Measurements from ENCODE around the gene DOC2A.

DOC2A gene

GRCh38 chr16:29992344-29992967, 18.4 kb downstream of the DOC2A start:
- H3K4me3 ChIP-seq, result no peak overlapping the region
- peak overlapping the region in 2 of 21 experiments; percentile 14 to 24 for H3K27ac ChIP-seq

GRCh38 chr16:29991571-29991904, 19.3 kb downstream of the DOC2A start:
- no peak overlapping the region for H3K27ac ChIP-seq

GRCh38 chr16:29990883-29991570, 19.8 kb downstream of the DOC2A start:
- Histone ChIP-seq H3K4me3 (no peak overlapping the region), H3K27ac (no peak overlapping the region)

More at GRCh38 chr16:29991571-29991904, 19.3 kb downstream of the DOC2A start:
- H3K4me3 ChIP-seq, result no peak overlapping the region

- H3K4me3 ChIP-seq, result no peak overlapping the region
- H3K27ac ChIP-seq, result no peak overlapping the region
Observed at GRCh38 chr16:29990034-29990433, 20.8 kb downstream of the DOC2A start.

- Histone ChIP-seq H3K4me3 (no peak overlapping the region), H3K27ac (no peak overlapping the region)
Observed at GRCh38 chr16:29989111-29989858, 21.5 kb downstream of the DOC2A start.

- no peak overlapping the region for H3K4me3 ChIP-seq
- H3K27ac ChIP-seq, result no peak overlapping the region
Observed at GRCh38 chr16:29988346-29989075, 22.3 kb downstream of the DOC2A start.

GRCh38 chr16:29987371-29988085, 23.3 kb downstream of the DOC2A start:
- Histone ChIP-seq H3K27ac (peak overlapping the region in 1 of 21 experiments; percentile 9), H3K4me3 (no peak overlapping the region)

GRCh38 chr16:29986931-29987330, 23.9 kb downstream of the DOC2A start:
- Histone ChIP-seq H3K27ac (peak overlapping the region in 1 of 21 experiments; percentile 9), H3K4me3 (no peak overlapping the region)

- no peak overlapping the region for H3K4me3 ChIP-seq
- H3K27ac ChIP-seq, result no peak overlapping the region
Observed at GRCh38 chr16:29986231-29986630, 24.6 kb downstream of the DOC2A start.

GRCh38 chr16:29985271-29985811, 25.5 kb downstream of the DOC2A start:
- Histone ChIP-seq H3K27ac (no peak overlapping the region), H3K4me3 (no peak overlapping the region)

GRCh38 chr16:29984764-29985147, 26.1 kb downstream of the DOC2A start:
- H3K27ac ChIP-seq, result no peak overlapping the region

GRCh38 chr16:29984137-29984763, 26.6 kb downstream of the DOC2A start:
- H3K27ac ChIP-seq, result no peak overlapping the region
- no peak overlapping the region for H3K4me3 ChIP-seq

More at GRCh38 chr16:29984764-29985147, 26.1 kb downstream of the DOC2A start:
- H3K4me3 ChIP-seq, result no peak overlapping the region

GRCh38 chr16:29983420-29984136, 27.2 kb downstream of the DOC2A start:
- H3K27ac ChIP-seq, result peak overlapping the region in 1 of 21 experiments; percentile 40
- H3K4me3 ChIP-seq, result no peak overlapping the region

- H3K4me3 ChIP-seq, result no peak overlapping the region
- peak overlapping the region in 2 of 21 experiments; percentile 2 to 50 for H3K27ac ChIP-seq
Observed at GRCh38 chr16:29982560-29983419, 28.0 kb downstream of the DOC2A start.

GRCh38 chr16:29978564-29979270, 32.1 kb downstream of the DOC2A start:
- no peak overlapping the region for H3K4me3 ChIP-seq
- H3K27ac ChIP-seq, result peak overlapping the region in 5 of 21 experiments; percentile 42 to 97 (median 97)

GRCh38 chr16:29978081-29978480, 32.7 kb downstream of the DOC2A start:
- H3K27ac ChIP-seq, result peak overlapping the region in 12 of 21 experiments; percentile 50 to 97 (median 78)
- H3K4me3 ChIP-seq, result no peak overlapping the region

Measured in skin epidermis (tissue), 12 donors.